AG09309 (cell line): ENCODE results near the gene MSH5.

Source experiments
- DNase-seq: peaks from one replicate; pipeline ENCODE4 v3.0.0-alpha.2; 2010; ENCODE audit warnings: low read depth
- H3K4me3 ChIP-seq: 2 replicates; pipeline ENCODE4 v1.5.1; 2011; ENCODE audit warnings: mild to moderate bottlenecking, low read depth, low read length, moderate library complexity; ENCODE audit not compliant: control insufficient read depth
- TF ChIP-seq, protein P1 (sequence below): IDR thresholded peaks from 2 replicates; pipeline ENCODE4 v1.5.1; 2011; ENCODE audit warnings: mild to moderate bottlenecking, low read depth, low read length, inconsistent platforms; ENCODE audit not compliant: insufficient read depth, control insufficient read depth; ENCODE audit errors: missing control alignments

The MSH5 gene

DNA sequence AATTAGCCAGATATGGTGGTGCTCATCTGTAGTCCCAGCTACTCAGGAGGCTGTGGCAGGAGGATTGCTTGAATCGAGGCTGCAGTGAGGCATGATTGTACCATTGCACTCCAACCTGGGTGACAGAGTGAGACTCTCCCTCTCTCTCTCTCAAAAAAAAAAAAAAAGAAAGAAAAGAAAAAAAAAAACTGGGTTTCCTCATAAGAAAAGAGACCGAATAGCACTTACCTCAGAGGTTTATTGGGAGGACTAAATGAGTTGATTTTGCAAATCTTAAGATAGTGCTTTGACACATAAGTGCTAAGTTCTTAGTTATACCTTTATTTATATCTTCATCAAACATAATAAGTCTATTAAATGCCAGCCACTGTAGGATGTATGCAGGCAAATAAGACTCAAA is 31.1 kb downstream of the MSH5 start:
- TF ChIP-seq, protein P1, sequence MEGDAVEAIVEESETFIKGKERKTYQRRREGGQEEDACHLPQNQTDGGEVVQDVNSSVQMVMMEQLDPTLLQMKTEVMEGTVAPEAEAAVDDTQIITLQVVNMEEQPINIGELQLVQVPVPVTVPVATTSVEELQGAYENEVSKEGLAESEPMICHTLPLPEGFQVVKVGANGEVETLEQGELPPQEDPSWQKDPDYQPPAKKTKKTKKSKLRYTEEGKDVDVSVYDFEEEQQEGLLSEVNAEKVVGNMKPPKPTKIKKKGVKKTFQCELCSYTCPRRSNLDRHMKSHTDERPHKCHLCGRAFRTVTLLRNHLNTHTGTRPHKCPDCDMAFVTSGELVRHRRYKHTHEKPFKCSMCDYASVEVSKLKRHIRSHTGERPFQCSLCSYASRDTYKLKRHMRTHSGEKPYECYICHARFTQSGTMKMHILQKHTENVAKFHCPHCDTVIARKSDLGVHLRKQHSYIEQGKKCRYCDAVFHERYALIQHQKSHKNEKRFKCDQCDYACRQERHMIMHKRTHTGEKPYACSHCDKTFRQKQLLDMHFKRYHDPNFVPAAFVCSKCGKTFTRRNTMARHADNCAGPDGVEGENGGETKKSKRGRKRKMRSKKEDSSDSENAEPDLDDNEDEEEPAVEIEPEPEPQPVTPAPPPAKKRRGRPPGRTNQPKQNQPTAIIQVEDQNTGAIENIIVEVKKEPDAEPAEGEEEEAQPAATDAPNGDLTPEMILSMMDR = no peak
- no peak for DNase-seq
- H3K4me3 ChIP-seq = no peak overlapping the region

DNA sequence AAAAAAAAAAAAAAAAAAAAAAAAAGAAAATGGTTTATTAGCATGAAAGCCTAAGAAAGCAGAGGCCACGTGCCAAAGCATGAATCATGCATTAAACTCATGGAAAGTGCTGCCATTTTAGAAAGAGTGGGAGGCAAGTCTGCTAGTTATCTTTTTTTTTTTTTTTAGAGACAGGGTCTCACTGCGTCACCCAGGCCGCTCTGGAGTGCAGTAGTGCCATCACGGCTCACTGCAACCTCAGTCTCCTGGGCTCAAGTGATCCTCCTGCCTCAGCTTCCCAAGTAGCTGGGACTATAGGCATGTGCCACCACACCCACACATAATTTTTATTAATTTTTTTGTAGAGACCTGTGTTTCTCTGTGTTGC is 32.2 kb downstream of the MSH5 start:
- no peak for DNase-seq
- TF ChIP-seq, protein P1 = no peak
- no peak overlapping the region for H3K4me3 ChIP-seq

DNA sequence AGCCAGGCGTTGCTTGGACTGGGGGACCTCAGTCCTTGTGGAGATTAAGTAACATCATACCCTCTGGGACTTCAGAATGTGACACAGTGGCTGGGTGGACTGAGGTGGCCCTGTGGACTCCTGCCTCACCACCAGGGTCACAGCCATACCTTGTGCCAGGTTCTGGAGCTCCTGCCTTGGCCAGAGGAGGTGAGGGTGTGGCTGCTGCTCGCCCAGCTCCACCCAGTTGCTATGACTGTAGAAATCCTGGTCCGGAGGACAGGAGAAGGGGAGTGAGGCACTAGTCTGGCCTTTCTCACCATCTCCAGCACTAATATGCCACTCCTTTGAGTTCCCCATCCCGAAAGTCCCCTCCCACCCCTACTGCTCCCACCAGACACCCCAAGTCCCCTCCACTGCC is 35.4 kb downstream of the MSH5 start:
- H3K4me3 ChIP-seq = no peak overlapping the region
- no peak for DNase-seq
- TF ChIP-seq, protein P1 = no peak

DNA sequence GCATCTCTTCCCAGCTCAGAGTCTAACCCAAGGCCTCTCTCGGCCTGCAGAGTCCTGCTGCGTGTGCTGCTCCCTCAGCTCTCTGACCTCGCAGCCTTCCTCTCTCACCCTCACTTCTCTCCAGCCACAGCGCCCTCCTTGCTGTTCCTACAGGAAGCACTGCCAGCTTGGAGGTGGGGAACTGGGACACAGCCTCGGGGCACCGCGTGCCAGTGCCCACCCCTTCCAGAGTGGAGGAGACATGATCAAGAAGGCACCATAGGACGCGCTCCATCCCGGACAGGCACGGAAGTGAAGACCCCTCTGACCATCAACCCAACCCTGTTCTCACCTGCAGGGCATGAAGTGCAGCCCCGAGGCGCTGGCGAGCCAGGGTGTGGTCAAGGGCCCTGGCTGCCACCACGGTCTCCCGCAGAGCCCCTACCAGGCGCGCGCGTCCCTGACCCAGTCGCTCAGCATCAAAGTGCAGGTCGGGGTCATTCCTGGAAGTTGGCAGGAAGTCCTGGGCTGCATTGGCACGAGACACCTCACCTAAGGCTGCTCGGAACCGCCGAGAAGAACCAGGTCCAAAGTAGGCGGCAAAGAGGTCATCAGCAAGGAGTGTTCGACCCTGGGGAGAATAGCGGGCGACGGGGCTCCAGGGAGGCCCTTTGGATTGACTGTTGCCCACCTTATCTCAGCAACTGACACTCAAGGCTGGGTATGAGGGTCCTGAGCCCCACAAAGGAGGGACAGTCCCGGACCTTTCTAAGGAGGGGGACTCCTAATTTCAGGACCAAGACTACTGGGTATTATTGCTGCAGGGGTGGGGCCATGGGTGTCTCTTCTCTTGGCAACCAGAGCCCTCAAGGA is 36.1 kb downstream of the MSH5 start:
- TF ChIP-seq, protein P1 = no peak
- no peak overlapping the region for H3K4me3 ChIP-seq
- no peak for DNase-seq

DNA sequence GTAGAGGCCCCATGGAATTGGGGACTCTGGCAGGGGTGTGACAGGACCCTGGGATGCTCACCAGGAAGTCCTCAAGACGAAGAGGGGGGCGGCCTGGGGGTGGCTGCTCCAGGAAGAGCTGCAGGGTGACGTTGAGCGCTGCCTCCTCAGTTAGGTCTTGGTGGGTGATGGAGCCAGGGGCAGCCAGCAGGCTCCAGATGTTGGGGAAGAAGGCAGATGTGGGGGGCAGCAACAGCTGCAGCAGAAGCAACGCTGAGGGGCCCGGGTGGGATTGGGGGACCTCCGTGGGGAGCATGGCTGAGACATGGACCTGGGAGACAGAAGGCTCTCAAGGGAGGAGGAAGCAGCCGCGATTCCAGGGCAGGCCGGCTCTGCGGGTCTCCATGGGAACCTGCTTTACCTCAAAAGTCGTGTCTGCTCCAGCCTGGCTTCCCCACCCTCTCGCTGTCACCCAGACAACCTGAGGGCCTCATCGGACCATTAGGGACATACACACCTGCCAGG is 36.7 kb downstream of the MSH5 start:
- TF ChIP-seq, protein P1 = no peak
- H3K4me3 ChIP-seq = no peak overlapping the region
- DNase-seq = no peak

DNA sequence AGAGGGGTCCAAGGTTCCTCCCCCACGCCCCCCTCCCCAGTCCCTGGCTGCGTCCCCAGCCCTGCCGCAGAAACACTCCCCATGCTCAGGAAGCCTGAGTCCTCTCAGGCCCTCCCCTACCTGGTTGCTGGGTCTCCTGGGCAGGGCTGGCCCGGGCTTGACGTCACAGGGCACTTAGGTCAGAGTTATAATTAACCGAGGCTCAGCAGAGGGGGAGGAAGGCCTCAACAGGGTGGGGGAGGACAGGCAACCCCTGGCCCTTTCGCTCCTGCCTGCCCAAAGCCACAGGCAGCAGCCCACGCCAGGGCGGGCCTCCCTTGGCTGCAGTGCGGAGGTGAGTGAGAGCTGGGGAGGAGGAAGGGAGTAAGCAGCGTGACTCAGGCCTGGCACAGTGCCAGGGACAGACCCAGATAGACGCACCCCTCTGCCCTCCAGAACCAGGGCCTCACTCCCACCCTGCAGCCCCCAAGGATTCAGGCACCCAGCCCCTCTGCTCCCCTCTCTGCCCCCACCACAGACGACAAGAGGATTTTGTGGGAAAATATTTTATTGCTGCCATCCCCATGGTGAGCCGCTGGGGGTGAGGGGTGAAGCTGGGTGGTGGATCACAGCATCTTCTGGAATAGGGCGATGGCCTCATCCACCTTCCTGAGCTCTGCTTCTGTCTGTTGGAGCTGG is 37.3 kb downstream of the MSH5 start, which contains the start of gene VWA7:
Gene VWA7 (minus strand): TSS at position 340 of the 678 bp plus-strand sequence. CDS start 549 bp downstream, outside the sequence.
- TF ChIP-seq, protein P1 = no peak
- no peak for DNase-seq
- H3K4me3 ChIP-seq = no peak within 1 kb of the TSS
